Subcutaneous abdominal adipose tissue (tissue), 5 donors: Measurements from ENCODE around the gene CSNK1A1.
"Not testable (repeated sequence)": the region's sequence is repeated elsewhere in the genome, so short reads cannot be mapped to it uniquely, and the experiment has no call there.

ENCODE experiments used
- H3K27ac ChIP-seq: one replicate; pipeline ENCODE4 v1.7.0; 2013; ENCODE audit warnings: low read depth, mild to moderate bottlenecking, inconsistent platforms, low read length, moderate library complexity
- H3K27me3 ChIP-seq, 5 donors: one replicate each; pipeline ENCODE4 v1.7.0; 2013; ENCODE audit warnings: low read length in 5 of 5, inconsistent platforms in 1 of 5; ENCODE audit not compliant: control insufficient read depth in 5 of 5, insufficient read depth in 4 of 5
- H3K36me3 ChIP-seq, 5 donors: one replicate each; pipeline ENCODE4 v1.7.0; 2013; ENCODE audit warnings: low read length in 5 of 5; ENCODE audit not compliant: control insufficient read depth in 5 of 5, insufficient read depth in 5 of 5
- H3K4me1 ChIP-seq, 5 donors: one replicate each; pipeline ENCODE4 v1.7.0; 2013; ENCODE audit warnings: low read length in 5 of 5, mild to moderate bottlenecking in 3 of 5, moderate library complexity in 1 of 5; ENCODE audit not compliant: control insufficient read depth in 5 of 5, insufficient read depth in 5 of 5
- H3K4me3 ChIP-seq, 5 donors: one replicate each; pipeline ENCODE4 v1.7.0; 2013; ENCODE audit warnings: low read length in 5 of 5, low read depth in 1 of 5
- H3K9ac ChIP-seq, 5 donors: one replicate each; pipeline ENCODE4 v1.7.0; 2013; ENCODE audit warnings: low read length in 5 of 5, mild to moderate bottlenecking in 4 of 5, moderate library complexity in 3 of 5
- H3K9me3 ChIP-seq, 5 donors: one replicate each; pipeline ENCODE4 v1.7.0; 2013; ENCODE audit warnings: low read length in 5 of 5; ENCODE audit not compliant: control insufficient read depth in 5 of 5
- donor health status: healthy.
- donor health status: healthy.
- donor health status: healthy.
- donor health status: healthy.
- donor health status: healthy.

CSNK1A1 gene

GRCh38 chr5:149551227-149552037 lies at the start of gene CSNK1A1:
Gene CSNK1A1 (minus strand): TSS chr5:149551439. CDS start chr5:149550964, 475 bp downstream.
- H3K36me3 ChIP-seq, result peaks cover 0 to 8% (median 3%) of the 10 kb centered on the region in 5 donors
- H3K27me3 ChIP-seq, result no peaks in the 10 kb centered on the region
- no peaks in the 10 kb centered on the region for H3K9me3 ChIP-seq
- peak within 1 kb of the TSS; percentile 94 for H3K27ac ChIP-seq
- H3K4me3 ChIP-seq, result peak within 1 kb of the TSS; percentile 96 to 100 (median 99)
- peak within 1 kb of the TSS; percentile 99 to 100 (median 100) for H3K9ac ChIP-seq
- peaks cover 0 to 36% (median 34%) of the 10 kb centered on the region in 5 donors for H3K4me1 ChIP-seq

- H3K9ac ChIP-seq, result no peak overlapping the region
- no peaks in the 10 kb centered on the region for H3K9me3 ChIP-seq
- peaks cover 8 to 51% (median 21%) of the 10 kb centered on the region in 5 donors for H3K36me3 ChIP-seq
- no peaks in the 10 kb centered on the region for H3K27me3 ChIP-seq
- H3K4me1 ChIP-seq, result peaks cover 0 to 12% (median 3%) of the 10 kb centered on the region in 5 donors
- H3K27ac ChIP-seq, result no peak overlapping the region
- H3K4me3 ChIP-seq, result no peak overlapping the region
These were observed 49.7 kb upstream of the CSNK1A1 start for GRCh38 chr5:149600932-149601331.

- Histone ChIP-seq H3K4me1 (peaks cover 0 to 15% (median 5%) of the 10 kb centered on the region in 5 donors), H3K9ac (no peak overlapping the region), H3K27ac (no peak overlapping the region), H3K36me3 (peaks cover 8 to 43% (median 21%) of the 10 kb centered on the region in 5 donors), H3K27me3 (no peaks in the 10 kb centered on the region), H3K4me3 (no peak overlapping the region), H3K9me3 (no peaks in the 10 kb centered on the region)
These were observed 48.1 kb upstream of the CSNK1A1 start for GRCh38 chr5:149599375-149599774.

- Histone ChIP-seq H3K4me3 (no peak overlapping the region), H3K9me3 (no peaks in the 10 kb centered on the region), H3K36me3 (peaks cover 8 to 41% (median 21%) of the 10 kb centered on the region in 5 donors), H3K9ac (no peak overlapping the region), H3K4me1 (peaks cover 0 to 15% (median 5%) of the 10 kb centered on the region in 5 donors), H3K27ac (no peak overlapping the region), H3K27me3 (no peaks in the 10 kb centered on the region)
These were observed 47.7 kb upstream of the CSNK1A1 start for GRCh38 chr5:149598966-149599365.

GRCh38 chr5:149598234-149598633 lies 47.0 kb upstream of the CSNK1A1 start:
- H3K27me3 ChIP-seq, H3K9me3 ChIP-seq, H3K4me3 ChIP-seq, H3K9ac ChIP-seq, H3K27ac ChIP-seq: not testable (repeated sequence)
- Histone ChIP-seq H3K4me1 (peaks cover 0 to 15% (median 5%) of the 10 kb centered on the region in 5 donors), H3K36me3 (peaks cover 8 to 37% (median 20%) of the 10 kb centered on the region in 5 donors)

- peaks cover 0 to 15% (median 5%) of the 10 kb centered on the region in 5 donors for H3K4me1 ChIP-seq
These were observed 46.4 kb upstream of the CSNK1A1 start for GRCh38 chr5:149597618-149598017.

GRCh38 chr5:149596712-149597111 lies 45.5 kb upstream of the CSNK1A1 start:
- Histone ChIP-seq H3K9me3 (no peaks in the 10 kb centered on the region), H3K27ac (no peak overlapping the region), H3K9ac (no peak overlapping the region), H3K4me1 (peaks cover 0 to 15% (median 5%) of the 10 kb centered on the region in 5 donors), H3K27me3 (no peaks in the 10 kb centered on the region), H3K4me3 (no peak overlapping the region), H3K36me3 (peaks cover 7 to 23% (median 10%) of the 10 kb centered on the region in 5 donors)

More at GRCh38 chr5:149597618-149598017, 46.4 kb upstream of the CSNK1A1 start:
- Histone ChIP-seq H3K9ac (no peak overlapping the region), H3K27ac (no peak overlapping the region), H3K27me3 (no peaks in the 10 kb centered on the region), H3K9me3 (no peaks in the 10 kb centered on the region), H3K4me3 (no peak overlapping the region), H3K36me3 (peaks cover 8 to 32% (median 16%) of the 10 kb centered on the region in 5 donors)

GRCh38 chr5:149595105-149595504 lies 43.9 kb upstream of the CSNK1A1 start:
- not testable (repeated sequence) for H3K27me3 ChIP-seq, H3K4me3 ChIP-seq, H3K27ac ChIP-seq, H3K9me3 ChIP-seq, H3K9ac ChIP-seq
- H3K4me1 ChIP-seq, result peaks cover 0 to 15% (median 5%) of the 10 kb centered on the region in 5 donors
- peaks cover 0 to 12% (median 0%) of the 10 kb centered on the region in 5 donors for H3K36me3 ChIP-seq

- Histone ChIP-seq H3K27me3 (no peaks in the 10 kb centered on the region), H3K9me3 (no peaks in the 10 kb centered on the region), H3K27ac (no peak overlapping the region), H3K4me1 (peaks cover 0 to 15% (median 5%) of the 10 kb centered on the region in 5 donors), H3K4me3 (no peak overlapping the region), H3K9ac (no peak overlapping the region), H3K36me3 (peaks cover 0 to 7% (median 0%) of the 10 kb centered on the region in 5 donors)
These were observed 43.1 kb upstream of the CSNK1A1 start for GRCh38 chr5:149594206-149594895.

- Histone ChIP-seq H3K27ac (no peak overlapping the region), H3K36me3 (peaks cover 0 to 4% (median 0%) of the 10 kb centered on the region in 5 donors), H3K4me3 (no peak overlapping the region), H3K27me3 (no peaks in the 10 kb centered on the region), H3K9ac (no peak overlapping the region), H3K9me3 (no peaks in the 10 kb centered on the region), H3K4me1 (peaks cover 0 to 15% (median 5%) of the 10 kb centered on the region in 5 donors)
These were observed 42.1 kb upstream of the CSNK1A1 start for GRCh38 chr5:149593370-149593769.
